ENCODE results near the gene SENP7.

DNA sequence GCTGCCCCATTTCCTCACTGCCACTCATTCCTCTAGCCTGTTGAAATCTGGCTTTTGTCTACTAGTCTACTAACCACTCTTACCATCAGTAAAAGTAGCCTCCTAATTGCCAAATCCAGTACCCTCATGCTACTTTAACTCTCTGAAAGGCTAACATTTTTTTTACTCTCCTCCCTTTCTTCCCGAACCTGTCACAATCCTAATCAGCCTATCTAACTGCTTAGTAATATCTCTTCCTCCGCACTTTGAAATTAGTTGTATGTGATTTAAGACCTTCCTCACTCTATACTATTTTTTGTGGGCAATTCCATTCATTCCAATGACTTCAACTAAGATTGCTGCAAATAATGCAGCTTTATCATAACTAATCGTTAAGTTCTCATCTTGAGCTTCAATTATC is 3.7 kb downstream of the SENP7 start:
- no peak for TF ChIP-seq POLR2A (IDR thresholded peaks at IDR 0.05)
- TF ChIP-seq, protein P1, sequence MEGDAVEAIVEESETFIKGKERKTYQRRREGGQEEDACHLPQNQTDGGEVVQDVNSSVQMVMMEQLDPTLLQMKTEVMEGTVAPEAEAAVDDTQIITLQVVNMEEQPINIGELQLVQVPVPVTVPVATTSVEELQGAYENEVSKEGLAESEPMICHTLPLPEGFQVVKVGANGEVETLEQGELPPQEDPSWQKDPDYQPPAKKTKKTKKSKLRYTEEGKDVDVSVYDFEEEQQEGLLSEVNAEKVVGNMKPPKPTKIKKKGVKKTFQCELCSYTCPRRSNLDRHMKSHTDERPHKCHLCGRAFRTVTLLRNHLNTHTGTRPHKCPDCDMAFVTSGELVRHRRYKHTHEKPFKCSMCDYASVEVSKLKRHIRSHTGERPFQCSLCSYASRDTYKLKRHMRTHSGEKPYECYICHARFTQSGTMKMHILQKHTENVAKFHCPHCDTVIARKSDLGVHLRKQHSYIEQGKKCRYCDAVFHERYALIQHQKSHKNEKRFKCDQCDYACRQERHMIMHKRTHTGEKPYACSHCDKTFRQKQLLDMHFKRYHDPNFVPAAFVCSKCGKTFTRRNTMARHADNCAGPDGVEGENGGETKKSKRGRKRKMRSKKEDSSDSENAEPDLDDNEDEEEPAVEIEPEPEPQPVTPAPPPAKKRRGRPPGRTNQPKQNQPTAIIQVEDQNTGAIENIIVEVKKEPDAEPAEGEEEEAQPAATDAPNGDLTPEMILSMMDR (IDR thresholded peaks at IDR 0.05 in 4 of 5, conservative IDR thresholded peaks at IDR 0.05 in 1 of 5), result no peak

All from gastrocnemius medialis (tissue), 4 donors.